Measurements from ENCODE around the gene DMAP1.
"Not testable (repeated sequence)": the region's sequence is repeated elsewhere in the genome, so short reads cannot be mapped to it uniquely, and the experiment has no call there.

The DMAP1 gene

DNA sequence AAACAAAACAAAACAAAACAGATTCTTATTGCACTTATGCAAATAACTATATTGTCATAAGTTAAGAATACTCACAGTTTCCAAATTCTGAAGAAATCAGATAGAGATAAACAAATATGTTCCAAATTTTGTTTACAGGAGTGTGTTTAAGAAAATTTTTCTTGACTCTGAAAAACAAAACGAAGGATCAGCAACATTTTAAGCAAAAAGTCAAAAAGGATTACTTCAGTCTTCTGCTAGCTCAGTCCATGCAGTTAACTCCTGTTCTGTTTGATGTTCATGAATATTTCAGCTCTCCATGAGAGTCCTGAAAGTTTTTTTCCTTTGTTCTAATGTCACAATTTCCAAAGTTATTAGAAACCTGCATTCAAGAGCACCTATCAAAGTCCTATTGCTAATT lies 38.6 kb upstream of the DMAP1 start:
- Histone ChIP-seq H3K79me2 (ENCODE audit: low read length) (no peaks in the 10 kb centered on the region), H3K27ac (ENCODE audit: low read length) (no peak overlapping the region), H3K4me2 (ENCODE audit: low read depth, low read length) (no peak overlapping the region), H3K27me3 (replicated peaks; ENCODE audit: insufficient read depth, low read length) (no peaks in the 10 kb centered on the region), H3K36me3 (replicated peaks; ENCODE audit: insufficient read depth, low read length) (no peaks in the 10 kb centered on the region), H3K9me2 (replicated peaks; ENCODE audit: insufficient read depth, low read length) (no peaks in the 10 kb centered on the region), H2AFZ (ENCODE audit: low read length) (no peak overlapping the region), H4K20me1 (ENCODE audit: insufficient read depth, low read length) (no peaks in the 10 kb centered on the region), H3F3A (ENCODE audit: insufficient read depth, low read length) (no peaks in the 10 kb centered on the region), H3K4me1 (ENCODE audit: low read length) (no peaks in the 10 kb centered on the region), H3K4me3 (ENCODE audit: low read length) (no peak overlapping the region), H3K9me3 (replicated peaks; ENCODE audit: insufficient read depth, low read length) (no peaks in the 10 kb centered on the region), H3K9ac (ENCODE audit: low read length) (no peak overlapping the region)
- TF ChIP-seq, protein P1, sequence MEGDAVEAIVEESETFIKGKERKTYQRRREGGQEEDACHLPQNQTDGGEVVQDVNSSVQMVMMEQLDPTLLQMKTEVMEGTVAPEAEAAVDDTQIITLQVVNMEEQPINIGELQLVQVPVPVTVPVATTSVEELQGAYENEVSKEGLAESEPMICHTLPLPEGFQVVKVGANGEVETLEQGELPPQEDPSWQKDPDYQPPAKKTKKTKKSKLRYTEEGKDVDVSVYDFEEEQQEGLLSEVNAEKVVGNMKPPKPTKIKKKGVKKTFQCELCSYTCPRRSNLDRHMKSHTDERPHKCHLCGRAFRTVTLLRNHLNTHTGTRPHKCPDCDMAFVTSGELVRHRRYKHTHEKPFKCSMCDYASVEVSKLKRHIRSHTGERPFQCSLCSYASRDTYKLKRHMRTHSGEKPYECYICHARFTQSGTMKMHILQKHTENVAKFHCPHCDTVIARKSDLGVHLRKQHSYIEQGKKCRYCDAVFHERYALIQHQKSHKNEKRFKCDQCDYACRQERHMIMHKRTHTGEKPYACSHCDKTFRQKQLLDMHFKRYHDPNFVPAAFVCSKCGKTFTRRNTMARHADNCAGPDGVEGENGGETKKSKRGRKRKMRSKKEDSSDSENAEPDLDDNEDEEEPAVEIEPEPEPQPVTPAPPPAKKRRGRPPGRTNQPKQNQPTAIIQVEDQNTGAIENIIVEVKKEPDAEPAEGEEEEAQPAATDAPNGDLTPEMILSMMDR (IDR thresholded peaks at IDR 0.05; ENCODE audit: low read length) = no peak
- TF ChIP-seq EZH2 (optimal IDR thresholded peaks at IDR 0.05; ENCODE audit: low read depth, low read length) (no peak), EZH2phosphoT487 (IDR thresholded peaks at IDR 0.05; ENCODE audit: low read length) (no peak)
- no peak for DNase-seq

DNA sequence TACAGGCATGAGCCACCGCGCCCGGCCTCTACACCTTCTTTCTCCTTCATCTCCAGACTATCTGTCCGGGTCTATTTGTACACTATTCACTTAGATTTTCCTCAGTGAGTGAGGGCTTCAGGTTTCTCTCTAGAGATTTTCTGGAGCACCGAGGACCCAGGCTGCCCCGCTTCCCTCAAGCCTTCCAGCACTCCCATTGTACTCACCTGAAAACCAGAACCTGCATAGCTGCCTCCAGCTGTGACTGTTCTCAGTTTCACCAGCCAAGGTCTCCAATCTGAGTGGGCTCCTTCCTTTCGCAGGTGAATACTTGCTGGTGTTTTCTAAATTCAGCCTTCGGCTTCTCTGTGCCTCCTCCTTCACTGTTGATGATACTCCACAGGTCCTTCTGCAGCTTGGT lies 12.9 kb upstream of the DMAP1 start:
- no peaks in the 10 kb centered on the region for H4K20me1 ChIP-seq (ENCODE audit: insufficient read depth, low read length)
- no peaks in the 10 kb centered on the region for H3K9me2 ChIP-seq (replicated peaks; ENCODE audit: insufficient read depth, low read length)
- H3K9me3 ChIP-seq (replicated peaks; ENCODE audit: insufficient read depth, low read length) = no peaks in the 10 kb centered on the region
- no peak overlapping the region for H3K4me2 ChIP-seq (ENCODE audit: low read depth, low read length)
- no peak overlapping the region for H3K9ac ChIP-seq (ENCODE audit: low read length)
- H3F3A ChIP-seq (ENCODE audit: insufficient read depth, low read length) = no peaks in the 10 kb centered on the region
- no peak overlapping the region for H2AFZ ChIP-seq (ENCODE audit: low read length)
- TF ChIP-seq, protein P1 (IDR thresholded peaks at IDR 0.05; ENCODE audit: low read length) = no peak
- TF ChIP-seq EZH2 (optimal IDR thresholded peaks at IDR 0.05; ENCODE audit: low read depth, low read length) (no peak), EZH2phosphoT487 (IDR thresholded peaks at IDR 0.05; ENCODE audit: low read length) (no peak)
- H3K4me1 ChIP-seq (ENCODE audit: low read length) = no peaks in the 10 kb centered on the region
- no peak overlapping the region for H3K4me3 ChIP-seq (ENCODE audit: low read length)
- DNase-seq = no peak
- H3K79me2 ChIP-seq (ENCODE audit: low read length) = no peaks in the 10 kb centered on the region
- no peaks in the 10 kb centered on the region for H3K36me3 ChIP-seq (replicated peaks; ENCODE audit: insufficient read depth, low read length)
- H3K27me3 ChIP-seq (replicated peaks; ENCODE audit: insufficient read depth, low read length) = no peaks in the 10 kb centered on the region
- no peak overlapping the region for H3K27ac ChIP-seq (ENCODE audit: low read length)

DNA sequence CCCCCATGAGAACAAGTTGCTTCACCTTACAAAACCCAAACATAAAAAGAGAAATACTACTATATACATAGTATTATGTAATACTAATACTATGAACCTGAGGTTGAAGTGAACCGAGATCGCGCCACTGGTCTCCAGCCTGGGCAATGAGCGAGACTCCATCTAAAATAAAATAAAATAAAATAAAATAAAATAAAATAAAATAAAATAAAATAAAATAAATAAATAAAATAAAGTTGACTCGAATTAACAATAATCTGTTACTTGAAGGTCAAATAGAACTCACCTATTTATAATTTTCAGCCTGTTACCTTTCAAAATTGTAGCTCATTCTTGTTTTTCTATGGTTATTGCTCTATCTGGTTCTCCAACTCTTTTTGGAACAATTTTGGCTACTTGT lies 6.7 kb upstream of the DMAP1 start:
- H3K4me1 ChIP-seq (ENCODE audit: low read length); H3K4me3 ChIP-seq (ENCODE audit: low read length); H3K27me3 ChIP-seq (replicated peaks; ENCODE audit: insufficient read depth, low read length); H3K79me2 ChIP-seq (ENCODE audit: low read length); H3K9ac ChIP-seq (ENCODE audit: low read length); H4K20me1 ChIP-seq (ENCODE audit: insufficient read depth, low read length); H3K4me2 ChIP-seq (ENCODE audit: low read depth, low read length); H3K9me2 ChIP-seq (replicated peaks; ENCODE audit: insufficient read depth, low read length); H3K9me3 ChIP-seq (replicated peaks; ENCODE audit: insufficient read depth, low read length); DNase-seq; H3K36me3 ChIP-seq (replicated peaks; ENCODE audit: insufficient read depth, low read length); H2AFZ ChIP-seq (ENCODE audit: low read length); H3K27ac ChIP-seq (ENCODE audit: low read length); H3F3A ChIP-seq (ENCODE audit: insufficient read depth, low read length): not testable (repeated sequence)

DNA sequence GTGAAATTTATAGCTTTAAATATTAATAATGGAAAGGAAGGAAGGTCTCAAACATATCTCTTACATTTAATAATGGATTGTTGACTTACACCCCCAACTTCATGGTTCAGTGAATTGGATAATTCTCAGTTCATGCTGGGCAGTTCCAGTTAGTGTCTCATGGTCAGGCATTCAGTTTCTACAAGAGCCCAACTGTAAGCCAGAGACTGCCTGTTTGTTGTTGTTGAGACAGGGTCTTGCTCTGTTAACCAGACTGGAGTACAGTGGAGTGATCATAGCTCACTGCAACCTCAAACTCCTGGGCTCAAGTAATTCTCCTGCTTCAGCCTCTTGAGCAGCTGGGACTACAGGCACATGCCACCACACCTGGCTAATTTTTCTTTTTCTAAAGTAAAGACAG lies 5.0 kb upstream of the DMAP1 start:
- Histone ChIP-seq H3F3A (ENCODE audit: insufficient read depth, low read length) (no peaks in the 10 kb centered on the region), H3K4me2 (ENCODE audit: low read depth, low read length) (no peak overlapping the region), H2AFZ (ENCODE audit: low read length) (no peak overlapping the region), H3K4me3 (ENCODE audit: low read length) (no peak overlapping the region), H3K36me3 (replicated peaks; ENCODE audit: insufficient read depth, low read length) (no peaks in the 10 kb centered on the region), H4K20me1 (ENCODE audit: insufficient read depth, low read length) (no peaks in the 10 kb centered on the region), H3K9me3 (replicated peaks; ENCODE audit: insufficient read depth, low read length) (no peaks in the 10 kb centered on the region), H3K4me1 (ENCODE audit: low read length) (peaks cover 7% of the 10 kb centered on the region; the same call in 1 of the 2 replicates), H3K9ac (ENCODE audit: low read length) (no peak overlapping the region), H3K79me2 (ENCODE audit: low read length) (no peaks in the 10 kb centered on the region), H3K27me3 (replicated peaks; ENCODE audit: insufficient read depth, low read length) (no peaks in the 10 kb centered on the region), H3K9me2 (replicated peaks; ENCODE audit: insufficient read depth, low read length) (no peaks in the 10 kb centered on the region), H3K27ac (ENCODE audit: low read length) (no peak overlapping the region)
- TF ChIP-seq EZH2 (optimal IDR thresholded peaks at IDR 0.05; ENCODE audit: low read depth, low read length) (no peak), EZH2phosphoT487 (IDR thresholded peaks at IDR 0.05; ENCODE audit: low read length) (no peak)
- TF ChIP-seq, protein P1 (IDR thresholded peaks at IDR 0.05; ENCODE audit: low read length) = no peak
- DNase-seq = no peak

Data from MM.1S (cell line).